IPS-18c (cell line): ENCODE results near the gene PLCB1.

ENCODE experiments used
- H3K4me3 ChIP-seq: 2 replicates; pipeline ENCODE4 v1.7.0; 2013; ENCODE audit warnings: low read depth, mild to moderate bottlenecking, low read length, moderate library complexity; ENCODE audit not compliant: insufficient read depth
- H3K9me3 ChIP-seq: one replicate; pipeline ENCODE4 v1.6.1; 2013; ENCODE audit warnings: mild to moderate bottlenecking, low read length, moderate library complexity; ENCODE audit not compliant: control insufficient read depth, insufficient read depth

Gene PLCB1

GRCh38 chr20:8296536-8296935 is 164.5 kb downstream of the PLCB1 start:
- no peak overlapping the region for H3K4me3 ChIP-seq
- no peaks in the 10 kb centered on the region for H3K9me3 ChIP-seq

- Histone ChIP-seq H3K4me3 (no peak overlapping the region), H3K9me3 (no peaks in the 10 kb centered on the region)
Measured at GRCh38 chr20:8298426-8299043, 166.5 kb downstream of the PLCB1 start.

GRCh38 chr20:8299921-8300320 is 167.9 kb downstream of the PLCB1 start:
- H3K9me3 ChIP-seq, result no peaks in the 10 kb centered on the region
- H3K4me3 ChIP-seq, result no peak overlapping the region

- Histone ChIP-seq H3K9me3 (no peaks in the 10 kb centered on the region), H3K4me3 (no peak overlapping the region)
Measured at GRCh38 chr20:8301655-8302054, 169.6 kb downstream of the PLCB1 start.

- H3K4me3 ChIP-seq, result no peak overlapping the region
Measured at GRCh38 chr20:8303651-8304050, 171.6 kb downstream of the PLCB1 start.

GRCh38 chr20:8304124-8304816 is 172.2 kb downstream of the PLCB1 start:
- no peak overlapping the region for H3K4me3 ChIP-seq
- H3K9me3 ChIP-seq, result no peaks in the 10 kb centered on the region

More at GRCh38 chr20:8303651-8304050, 171.6 kb downstream of the PLCB1 start:
- no peaks in the 10 kb centered on the region for H3K9me3 ChIP-seq

- no peaks in the 10 kb centered on the region for H3K9me3 ChIP-seq
- H3K4me3 ChIP-seq, result no peak overlapping the region
Measured at GRCh38 chr20:8305449-8305978, 173.4 kb downstream of the PLCB1 start.

GRCh38 chr20:8306937-8307336 is 174.9 kb downstream of the PLCB1 start:
- Histone ChIP-seq H3K4me3 (no peak overlapping the region), H3K9me3 (no peaks in the 10 kb centered on the region)

GRCh38 chr20:8309634-8310033 is 177.6 kb downstream of the PLCB1 start:
- Histone ChIP-seq H3K4me3 (no peak overlapping the region), H3K9me3 (no peaks in the 10 kb centered on the region)

- Histone ChIP-seq H3K4me3 (no peak overlapping the region), H3K9me3 (no peaks in the 10 kb centered on the region)
Measured at GRCh38 chr20:8310618-8311017, 178.6 kb downstream of the PLCB1 start.

- Histone ChIP-seq H3K4me3 (no peak overlapping the region), H3K9me3 (no peaks in the 10 kb centered on the region)
Measured at GRCh38 chr20:8313073-8313472, 181.0 kb downstream of the PLCB1 start.

- Histone ChIP-seq H3K9me3 (no peaks in the 10 kb centered on the region), H3K4me3 (no peak overlapping the region)
Measured at GRCh38 chr20:8315639-8316573, 183.8 kb downstream of the PLCB1 start.

- Histone ChIP-seq H3K9me3 (no peaks in the 10 kb centered on the region), H3K4me3 (no peak overlapping the region)
Measured at GRCh38 chr20:8317448-8317847, 185.4 kb downstream of the PLCB1 start.

- H3K4me3 ChIP-seq, result no peak overlapping the region
Measured at GRCh38 chr20:8318965-8319625, 187.0 kb downstream of the PLCB1 start.

GRCh38 chr20:8320306-8320705 is 188.2 kb downstream of the PLCB1 start:
- Histone ChIP-seq H3K9me3 (no peaks in the 10 kb centered on the region), H3K4me3 (no peak overlapping the region)

More at GRCh38 chr20:8318965-8319625, 187.0 kb downstream of the PLCB1 start:
- H3K9me3 ChIP-seq, result no peaks in the 10 kb centered on the region

GRCh38 chr20:8321001-8321400 is 188.9 kb downstream of the PLCB1 start:
- Histone ChIP-seq H3K9me3 (no peaks in the 10 kb centered on the region), H3K4me3 (no peak overlapping the region)

GRCh38 chr20:8322662-8323217 is 190.7 kb downstream of the PLCB1 start:
- no peaks in the 10 kb centered on the region for H3K9me3 ChIP-seq
- no peak overlapping the region for H3K4me3 ChIP-seq
